Activated effector memory CD4-positive, alpha-beta T cell treated with Interleukin-2 at 50 U/mL for 16 hours (primary cell): ENCODE measurements around the gene DENND11.

ENCODE experiments used
- DNase-seq: peaks from one replicate; pipeline ENCODE4 v3.0.0-alpha.2; 2020

DENND11 gene

DNA sequence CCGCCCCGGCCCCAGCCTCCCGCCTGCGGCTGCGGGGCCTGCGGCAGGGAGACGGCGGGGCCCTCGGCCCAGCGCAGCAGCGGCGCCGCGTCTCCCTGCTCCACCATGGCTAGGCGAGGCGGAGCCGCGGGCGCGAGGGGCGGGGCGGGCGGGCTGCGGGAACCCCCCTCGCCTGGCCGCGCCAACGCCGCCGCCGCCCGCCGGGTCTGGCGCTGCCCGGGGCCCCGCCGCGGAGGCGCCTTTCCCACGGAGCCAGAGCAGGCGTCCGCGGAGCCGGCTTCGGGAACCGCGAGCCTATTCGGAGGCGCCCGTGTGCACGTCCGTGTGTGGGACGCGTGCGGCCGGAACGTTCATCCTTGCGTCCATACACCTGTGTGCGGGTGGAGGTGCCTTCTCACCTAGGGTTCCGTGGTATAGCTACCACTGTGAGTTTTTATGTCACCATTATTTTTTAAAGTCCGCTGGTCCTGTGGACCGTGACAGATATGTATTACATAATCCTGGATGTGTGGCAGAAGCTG is at the start of gene DENND11:
TSS of gene DENND11 (minus strand) at position 120 of the 521 bp plus-strand sequence. CDS start at position 107, 13 bp downstream.
- DNase-seq: peak; percentile 36

GRCh38 chr7:141748396-141748795 is 46.4 kb upstream of the DENND11 start:
- no peak for DNase-seq

- no peak for DNase-seq
Measured at GRCh38 chr7:141744131-141744530, 42.2 kb upstream of the DENND11 start.

- no peak for DNase-seq
Measured at GRCh38 chr7:141742229-141742628, 40.3 kb upstream of the DENND11 start.

GRCh38 chr7:141739250-141739649 is 37.3 kb upstream of the DENND11 start:
- no peak for DNase-seq

DNA sequence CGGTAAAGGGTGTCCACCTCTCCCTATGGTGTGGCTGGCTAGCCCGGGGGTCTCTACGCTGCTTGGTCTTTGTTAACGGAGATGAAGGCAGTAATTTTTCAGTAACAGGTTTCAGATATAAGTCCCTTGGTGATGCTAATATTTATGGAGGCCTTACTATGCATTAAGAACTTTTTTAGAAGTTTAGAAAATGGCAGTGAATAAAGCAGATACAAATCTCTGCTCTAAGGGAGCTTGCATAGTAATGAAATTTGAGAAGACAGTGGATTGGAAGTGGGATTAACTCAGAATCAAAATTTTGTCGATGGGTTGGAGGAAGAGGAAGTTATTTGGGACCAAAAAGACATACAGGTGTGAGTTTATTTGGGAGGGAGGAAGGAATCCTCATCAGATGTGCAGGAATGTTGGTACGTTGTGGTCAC is 36.6 kb upstream of the DENND11 start:
- no peak for DNase-seq

DNA sequence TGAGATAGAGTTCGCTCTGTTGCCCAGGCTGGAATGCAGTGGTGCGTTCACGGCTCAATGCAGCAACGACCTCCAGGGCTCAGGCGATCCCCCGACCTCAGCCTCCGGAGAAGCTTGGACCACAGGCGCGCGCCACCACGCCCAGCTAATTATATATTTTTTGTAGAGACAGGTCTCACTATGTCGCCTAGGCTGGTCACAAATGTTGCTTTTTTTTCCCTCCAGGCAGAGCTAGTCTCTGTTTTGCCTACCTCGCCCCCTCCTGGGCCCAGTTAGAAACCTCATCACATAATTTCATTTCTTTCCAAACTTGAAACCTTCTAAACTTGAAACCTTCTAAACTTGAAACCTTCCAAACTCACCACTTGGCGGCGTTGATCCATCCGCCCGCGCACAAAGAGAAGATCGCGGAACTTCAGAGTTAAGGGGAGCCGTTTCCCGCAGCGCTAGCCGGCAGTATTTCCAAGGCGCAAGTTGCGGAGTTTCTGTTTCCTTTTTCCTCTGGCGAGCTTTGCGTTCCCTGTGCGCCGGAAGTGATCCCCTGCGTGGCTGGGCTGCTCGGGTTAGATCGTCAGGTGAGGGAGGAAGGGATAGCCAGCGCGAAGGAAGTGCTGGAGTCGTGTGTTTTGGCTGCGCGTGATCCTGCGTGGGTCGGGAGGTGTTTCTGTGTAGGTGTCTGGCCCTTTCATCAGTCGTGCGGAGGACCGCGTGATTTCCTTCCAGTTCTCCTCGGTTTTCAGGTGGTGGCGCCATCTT is 36.0 kb upstream of the DENND11 start, which contains the start of gene SSBP1:
TSS of gene SSBP1 (plus strand) at position 523 of the 756 bp plus-strand sequence. CDS start 809 bp downstream, outside the sequence.
- peak; percentile 88 for DNase-seq

DNA sequence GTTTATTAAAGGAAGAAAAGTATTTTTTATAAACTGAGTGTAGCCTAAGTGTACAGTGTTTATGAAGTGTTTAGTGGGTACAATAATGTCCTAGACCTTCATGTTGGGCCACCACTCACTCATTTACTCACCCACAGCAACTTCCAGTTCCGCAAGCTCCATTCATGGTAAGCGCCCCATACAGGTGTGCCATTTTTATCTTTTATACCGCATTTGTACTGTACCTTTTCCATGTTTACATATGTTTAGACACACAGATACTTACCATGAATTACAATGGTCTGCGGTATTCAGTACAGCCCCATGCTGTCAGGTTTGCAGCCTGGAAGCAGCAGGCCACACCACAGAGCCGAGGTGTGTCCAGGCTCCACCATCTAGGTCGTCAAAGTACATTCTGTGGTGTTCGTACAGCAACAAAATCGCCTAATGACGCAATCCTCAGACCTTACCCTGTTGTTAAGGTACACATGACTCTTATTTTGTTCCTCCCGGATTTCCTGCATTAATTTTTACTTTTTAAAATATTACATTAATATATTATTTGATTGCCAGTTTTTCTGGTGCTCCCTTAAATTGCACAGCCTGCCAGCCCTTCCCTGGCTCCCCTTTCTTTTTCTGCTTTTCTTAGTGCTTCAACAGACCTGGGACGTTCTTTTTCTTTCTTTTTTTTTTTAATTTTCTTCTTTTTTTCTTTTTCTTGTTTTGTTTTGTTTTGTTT is 35.3 kb upstream of the DENND11 start:
- no peak for DNase-seq

- no peak for DNase-seq
Measured at GRCh38 chr7:141731476-141732149, 29.6 kb upstream of the DENND11 start.

GRCh38 chr7:141729020-141729419 is 27.1 kb upstream of the DENND11 start:
- DNase-seq: no peak

DNA sequence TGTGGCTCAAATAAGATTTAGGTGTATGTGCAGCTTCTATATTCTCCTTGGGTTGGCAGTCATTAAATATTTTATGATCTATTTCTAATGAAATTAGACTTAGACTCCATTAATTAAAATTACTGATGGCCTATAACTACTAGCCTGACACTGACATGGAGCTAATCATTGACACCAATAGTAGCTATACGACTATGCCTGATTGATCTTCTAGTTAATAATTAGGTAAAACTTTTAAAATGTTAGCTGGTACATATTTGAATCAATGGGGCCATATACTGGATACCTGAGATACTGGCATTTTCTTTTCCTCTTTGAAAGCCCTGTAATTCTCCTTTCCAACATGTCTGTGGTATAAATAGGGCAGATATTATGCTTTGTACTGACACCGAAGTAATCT is 20.6 kb upstream of the DENND11 start:
- no peak for DNase-seq

DNA sequence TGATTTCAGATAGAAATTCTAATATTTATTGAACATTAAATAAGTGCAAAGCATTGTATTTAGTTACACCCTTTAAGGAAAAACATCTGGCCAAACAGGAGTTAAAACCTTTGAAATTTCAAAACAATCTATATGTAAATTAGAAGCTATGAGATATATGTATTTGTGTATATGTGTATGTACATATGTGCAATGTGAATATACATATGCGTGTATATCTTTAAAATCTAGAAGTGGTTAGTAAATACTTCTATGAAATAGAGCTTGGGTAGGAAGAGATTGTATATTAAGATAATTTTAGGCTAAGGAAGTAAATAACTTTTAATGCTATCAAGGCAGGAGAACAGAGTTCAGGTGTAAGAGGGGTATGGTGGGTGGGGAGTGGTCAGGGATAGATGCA is 15.5 kb upstream of the DENND11 start:
- no peak for DNase-seq

GRCh38 chr7:141715794-141716689 is 14.1 kb upstream of the DENND11 start:
- DNase-seq: no peak

DNA sequence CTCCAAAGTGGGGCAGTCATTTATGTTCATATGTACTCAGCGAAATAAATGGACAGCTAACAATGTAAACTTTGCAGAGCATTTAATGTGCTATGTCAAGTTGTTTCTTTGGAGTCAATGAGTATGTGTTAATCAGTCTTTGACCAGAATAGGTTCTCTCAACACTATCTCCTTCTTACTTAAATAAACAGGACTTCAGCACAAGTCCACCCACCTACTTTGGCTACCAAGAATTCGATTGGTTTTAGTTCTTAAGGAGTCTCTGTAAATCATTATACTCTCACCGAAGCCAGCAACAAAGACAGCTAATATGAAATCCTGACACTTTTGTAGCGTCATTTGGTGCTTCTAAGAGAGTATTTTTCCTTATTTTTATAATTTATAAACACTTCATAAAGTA is 13.1 kb upstream of the DENND11 start:
- no peak for DNase-seq

DNA sequence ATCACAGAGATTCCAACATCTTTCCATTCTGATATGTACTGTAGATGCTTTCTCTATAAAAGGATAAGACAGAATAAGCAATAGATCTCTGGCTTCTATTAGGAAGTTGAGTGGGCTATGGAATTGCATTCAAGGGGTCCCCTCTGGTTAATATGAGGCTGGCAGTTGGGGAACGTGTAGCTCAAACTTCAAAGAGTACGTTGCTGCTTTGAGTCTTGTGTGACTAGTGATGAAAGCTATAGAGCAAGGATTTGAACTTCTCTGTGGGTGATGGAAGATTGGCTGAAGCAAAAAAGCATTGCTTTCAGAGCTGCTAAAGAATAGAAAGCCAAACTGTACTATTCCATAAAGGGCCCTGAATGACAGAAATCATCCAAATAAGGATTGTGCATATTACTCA is 12.6 kb upstream of the DENND11 start:
- no peak for DNase-seq

- no peak for DNase-seq
Measured at GRCh38 chr7:141713890-141714289, 11.9 kb upstream of the DENND11 start.

DNA sequence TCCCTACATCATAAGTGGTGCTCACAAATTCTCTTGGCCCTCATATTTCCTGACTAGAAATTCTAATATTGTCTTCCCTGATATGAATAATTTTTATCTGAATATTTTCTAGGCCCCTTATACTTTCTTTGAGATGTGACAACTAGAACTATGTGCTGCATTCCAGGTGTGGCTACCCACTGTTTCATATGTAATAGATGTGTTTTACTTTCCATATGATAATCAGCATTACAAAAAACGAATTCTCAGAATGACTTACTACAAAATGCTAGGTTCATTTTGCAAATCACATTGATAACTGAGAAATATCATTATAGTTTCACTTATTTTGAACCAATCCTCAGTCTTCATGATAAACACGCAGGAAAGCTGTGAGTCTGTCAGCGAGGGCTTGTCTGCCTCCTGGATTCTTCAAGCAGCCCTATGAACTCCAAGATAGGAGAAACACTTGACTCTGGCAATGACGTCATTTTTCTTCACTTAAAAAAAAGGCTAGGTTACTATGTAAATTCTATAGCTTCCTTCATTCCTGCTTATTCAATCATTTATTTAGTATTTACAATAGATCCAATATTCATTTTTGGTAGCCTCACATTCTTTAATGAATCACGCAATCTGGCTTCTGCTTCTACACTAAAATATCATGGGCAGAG is 10.8 kb upstream of the DENND11 start:
- DNase-seq: no peak

DNA sequence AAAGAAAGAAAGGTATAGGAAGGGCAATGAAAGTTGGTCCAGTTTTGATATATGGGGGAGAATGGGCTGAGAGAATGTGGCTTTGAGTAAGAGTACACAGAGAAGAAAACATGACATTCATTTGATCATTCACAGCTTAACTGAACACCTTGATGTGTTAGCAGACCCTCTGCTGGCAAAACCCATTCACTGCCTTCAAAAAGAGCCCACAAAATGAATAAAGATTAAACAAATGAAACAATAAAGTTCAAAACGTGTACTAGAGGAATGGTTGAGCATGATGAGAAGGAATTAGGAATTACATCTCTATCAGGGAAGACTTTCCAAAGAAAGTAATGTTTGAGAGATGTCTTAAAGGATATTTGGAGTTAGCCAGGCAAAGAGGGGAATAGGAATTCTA is 8.3 kb upstream of the DENND11 start:
- no peak for DNase-seq

DNA sequence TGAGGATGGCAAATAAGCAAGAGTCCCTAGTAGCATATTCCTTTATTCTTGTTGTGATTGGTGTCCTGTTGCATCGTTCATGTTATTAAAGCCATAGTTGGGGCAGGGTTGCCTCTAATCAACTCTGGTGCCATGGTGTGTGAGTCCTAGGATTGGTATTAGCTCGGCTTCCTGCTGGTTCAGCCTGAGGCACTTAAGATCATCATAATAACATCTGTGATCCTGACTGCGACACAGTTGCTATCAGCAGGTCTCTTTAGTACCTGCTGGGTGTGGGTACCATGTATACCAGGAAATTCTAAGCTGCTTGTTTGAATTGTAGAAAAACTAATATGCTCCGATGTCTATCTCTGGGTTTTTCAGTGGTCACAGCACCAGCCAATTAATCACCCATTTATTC is 7.8 kb upstream of the DENND11 start:
- no peak for DNase-seq

DNA sequence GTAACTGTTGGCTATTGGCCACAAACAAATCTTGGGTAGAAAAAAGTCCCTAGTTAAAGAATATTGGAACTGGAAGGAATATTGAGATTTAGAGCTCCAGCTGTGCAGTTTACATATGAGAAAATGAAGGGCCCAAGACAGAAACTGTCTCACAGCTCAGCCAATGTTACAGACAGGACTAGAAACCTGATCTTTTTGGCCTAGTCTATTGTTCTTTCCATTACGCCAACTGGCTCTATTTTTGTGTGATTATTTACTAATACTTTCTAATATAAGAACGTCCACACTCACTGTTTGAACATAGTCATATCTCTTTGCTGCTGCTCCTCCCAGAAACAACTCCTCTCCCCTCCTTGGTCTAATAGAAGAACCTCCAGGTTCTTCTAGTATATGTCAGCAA is 7.4 kb upstream of the DENND11 start:
- DNase-seq: no peak

- DNase-seq: no peak
Measured at GRCh38 chr7:141708351-141708750, 6.4 kb upstream of the DENND11 start, which contains the start of gene WEE2. TSS of gene WEE2 (plus strand) at chr7:141708353. CDS start at chr7:141708759, 406 bp downstream.
